GM19351 (cell line): ENCODE data around the gene NEU2.
"Not testable (repeated sequence)": the region's sequence is repeated elsewhere in the genome, so short reads cannot be mapped to it uniquely, and the experiment has no call there.

Experiments
- ATAC-seq: cut with Tn5 transposase; IDR thresholded peaks from one replicate; pipeline ENCODE4 v1.9.1; 2021; ENCODE audit warnings: mild to moderate bottlenecking, moderate library complexity; ENCODE audit not compliant: unreplicated experiment

The NEU2 gene

DNA sequence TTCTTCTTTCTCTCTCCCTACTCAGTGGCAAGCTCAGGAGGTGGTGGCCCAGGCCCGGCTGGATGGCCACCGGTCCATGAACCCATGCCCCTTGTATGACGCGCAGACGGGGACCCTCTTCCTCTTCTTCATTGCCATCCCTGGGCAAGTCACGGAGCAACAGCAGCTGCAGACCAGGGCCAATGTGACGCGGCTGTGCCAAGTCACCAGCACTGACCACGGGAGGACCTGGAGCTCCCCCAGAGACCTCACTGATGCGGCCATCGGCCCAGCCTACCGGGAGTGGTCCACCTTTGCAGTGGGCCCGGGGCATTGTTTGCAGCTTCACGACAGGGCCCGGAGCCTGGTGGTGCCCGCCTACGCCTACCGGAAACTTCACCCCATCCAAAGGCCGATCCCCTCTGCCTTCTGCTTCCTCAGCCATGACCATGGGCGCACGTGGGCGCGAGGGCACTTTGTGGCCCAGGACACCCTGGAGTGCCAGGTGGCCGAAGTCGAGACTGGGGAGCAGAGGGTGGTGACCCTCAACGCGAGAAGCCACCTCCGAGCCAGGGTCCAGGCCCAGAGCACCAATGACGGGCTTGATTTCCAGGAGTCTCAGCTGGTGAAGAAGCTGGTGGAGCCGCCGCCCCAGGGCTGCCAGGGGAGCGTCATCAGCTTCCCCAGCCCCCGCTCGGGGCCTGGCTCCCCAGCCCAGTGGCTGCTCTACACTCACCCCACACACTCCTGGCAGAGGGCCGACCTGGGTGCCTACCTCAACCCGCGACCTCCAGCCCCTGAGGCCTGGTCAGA lies 1.8 kb downstream of the NEU2 start:
- ATAC-seq: no peak

DNA sequence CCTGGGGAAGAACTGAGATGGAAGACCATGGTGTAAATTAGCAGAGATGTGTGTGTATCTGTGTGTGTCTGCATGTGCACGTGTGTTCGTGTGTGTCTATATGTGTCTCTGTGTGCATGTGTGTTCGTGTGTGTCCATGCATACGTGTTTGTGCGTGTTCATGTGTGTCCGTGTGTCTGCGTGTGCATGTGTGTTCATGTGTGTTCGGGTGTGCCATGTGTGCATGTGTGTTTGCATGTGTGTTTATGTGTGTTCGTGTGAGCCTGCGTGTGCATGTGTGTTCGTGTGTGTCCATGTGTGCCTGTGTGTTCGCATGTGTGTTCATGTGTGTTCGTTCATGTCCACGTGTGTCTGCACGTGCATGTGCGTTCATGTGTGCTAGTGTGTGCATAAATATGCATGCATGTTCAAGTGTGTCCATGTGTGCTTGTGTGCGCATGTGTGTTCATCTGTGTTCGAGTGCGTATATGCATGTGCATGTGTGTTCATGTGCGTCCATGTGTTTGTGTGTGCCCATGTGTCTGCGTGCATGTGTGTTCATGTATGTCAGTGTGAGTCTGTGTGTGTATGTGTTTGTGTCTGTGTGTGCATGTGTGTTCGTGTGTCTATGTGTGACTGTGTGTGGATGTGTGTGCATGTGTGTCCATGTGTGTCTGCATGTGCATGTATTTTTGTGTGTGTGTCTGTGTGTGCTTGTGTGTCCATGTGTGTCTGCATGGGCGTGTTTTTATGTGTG lies 3.1 kb downstream of the NEU2 start:
- ATAC-seq: no peak

DNA sequence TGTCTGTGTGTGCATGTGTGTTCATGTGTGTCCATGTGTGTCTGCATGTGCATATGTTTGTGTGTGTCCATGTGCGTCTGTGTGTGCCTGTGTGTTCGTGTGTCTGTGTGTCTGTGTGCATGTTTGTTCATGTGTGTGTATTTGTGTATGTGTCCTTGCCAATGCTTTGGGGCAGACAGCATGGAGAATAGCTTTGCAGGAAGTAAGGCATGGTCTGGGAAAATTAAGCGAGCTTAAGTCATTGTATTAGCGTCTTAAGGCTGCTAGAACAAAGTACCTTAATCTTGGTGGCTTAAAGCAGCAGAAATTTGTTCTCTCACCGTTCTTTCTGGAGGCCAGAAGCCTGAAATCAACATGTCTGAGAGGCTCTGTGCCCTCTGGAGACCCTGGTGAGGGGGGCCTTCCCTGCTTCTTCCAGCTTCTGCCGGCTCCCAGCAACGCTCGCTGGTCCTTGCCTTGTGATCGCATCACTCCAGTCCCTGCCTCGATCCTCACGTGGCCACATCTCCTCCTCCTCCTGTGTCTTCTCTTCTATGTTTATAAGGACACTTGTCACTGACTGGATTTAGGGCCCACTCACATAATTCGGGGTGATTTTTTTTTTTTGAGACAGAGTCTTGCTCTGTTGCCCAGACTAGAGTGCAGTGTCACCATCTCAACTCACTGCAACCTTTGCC lies 3.8 kb downstream of the NEU2 start:
- ATAC-seq: no peak

DNA sequence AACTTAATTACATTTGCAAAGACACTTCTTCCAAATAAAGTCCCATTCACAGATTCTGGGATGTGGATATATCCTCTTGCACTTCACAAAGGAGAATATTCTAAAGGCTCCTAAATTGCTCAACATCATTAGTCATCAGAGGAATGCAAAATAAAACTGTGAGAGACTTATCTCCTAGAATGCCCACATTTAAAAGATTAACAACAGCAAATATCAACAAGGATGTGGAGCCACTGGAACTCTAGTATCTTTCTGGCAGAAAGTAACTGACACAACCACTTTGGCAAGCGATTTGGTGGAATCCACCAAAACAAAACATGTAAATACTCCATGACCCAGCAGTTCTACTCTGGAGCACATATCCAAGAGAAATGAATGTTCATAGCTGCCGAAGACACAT lies 4.6 kb downstream of the NEU2 start:
- ATAC-seq: no peak

DNA sequence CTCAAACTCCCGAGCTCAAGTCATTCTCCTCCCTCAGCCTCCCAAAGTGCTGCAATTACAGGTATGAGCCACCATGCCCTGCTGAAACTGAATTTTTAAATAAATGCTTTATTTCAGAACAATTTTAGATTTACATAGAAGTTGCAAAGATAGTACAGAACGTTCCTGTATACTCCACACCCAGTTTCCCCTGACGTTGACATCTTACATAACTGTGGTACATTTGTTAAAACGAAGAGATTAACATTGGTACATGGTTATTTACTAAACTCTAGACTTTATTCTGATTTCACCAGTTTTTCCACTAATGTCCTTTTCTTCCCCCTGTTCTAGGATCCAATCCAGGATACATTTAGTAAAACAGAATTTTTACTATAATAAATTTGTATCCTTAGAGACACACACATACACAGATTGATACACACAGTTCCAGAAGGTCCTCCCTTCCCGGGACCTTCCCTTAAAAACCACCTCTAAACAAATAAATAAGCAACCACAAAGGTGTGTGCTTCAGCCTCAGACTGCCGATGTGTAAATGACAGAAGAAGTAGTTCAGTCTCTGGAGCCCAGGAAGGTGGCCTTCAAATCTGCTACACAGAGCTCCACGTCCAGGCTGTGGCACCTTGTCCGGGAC lies 6.9 kb downstream of the NEU2 start:
- no peak for ATAC-seq

DNA sequence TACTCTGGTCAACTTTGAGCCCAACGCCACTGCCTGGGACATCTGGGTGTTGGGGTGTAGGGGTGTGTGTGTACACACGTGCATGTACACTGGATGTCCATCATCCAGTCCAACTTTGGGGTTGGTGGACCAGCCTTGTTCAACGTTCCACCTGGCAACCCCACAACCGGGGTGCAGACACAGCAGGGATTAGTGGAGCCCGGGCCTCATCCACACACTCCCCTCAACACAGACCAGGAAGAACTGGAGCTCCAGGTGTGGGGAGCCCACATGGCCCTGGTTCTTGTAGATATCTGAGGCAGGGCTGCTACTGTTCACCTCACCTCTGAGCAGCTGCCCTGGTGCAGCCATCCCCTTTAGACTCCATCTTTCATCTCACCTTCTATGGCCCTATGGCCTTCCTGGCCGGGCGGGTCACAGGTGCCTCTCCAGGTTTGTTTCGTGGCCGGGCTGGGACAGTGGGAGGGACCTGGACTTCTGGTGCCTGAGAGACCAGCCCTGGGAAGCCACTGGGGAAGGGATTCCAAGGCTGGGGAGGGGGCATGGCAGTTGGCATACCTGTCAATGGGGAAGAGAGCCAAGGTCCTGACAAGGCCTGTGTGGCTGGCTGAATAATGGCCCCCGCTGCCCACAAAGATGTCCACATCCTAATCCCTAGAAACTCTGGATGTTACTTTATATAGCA lies 7.5 kb downstream of the NEU2 start:
- ATAC-seq: no peak

DNA sequence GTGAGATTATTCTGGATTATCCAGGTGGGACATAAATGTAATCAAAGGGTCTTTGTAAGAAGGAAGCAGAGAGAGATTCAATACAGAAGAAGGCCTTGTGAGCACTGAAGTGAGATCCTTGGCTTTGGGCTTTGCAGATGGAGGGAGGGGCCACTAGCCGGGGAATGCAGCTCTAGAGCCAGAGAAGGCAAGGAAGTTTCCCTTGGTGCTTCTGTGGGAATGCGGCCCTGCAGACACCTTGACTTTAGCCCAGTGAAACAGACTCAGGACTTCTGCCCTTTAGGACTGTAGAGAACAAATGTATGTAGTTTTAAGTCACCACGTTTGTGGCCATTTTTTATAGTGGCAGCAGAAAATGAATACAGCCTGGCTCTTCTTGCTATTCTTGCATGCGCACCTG lies 8.1 kb downstream of the NEU2 start:
- no peak for ATAC-seq

DNA sequence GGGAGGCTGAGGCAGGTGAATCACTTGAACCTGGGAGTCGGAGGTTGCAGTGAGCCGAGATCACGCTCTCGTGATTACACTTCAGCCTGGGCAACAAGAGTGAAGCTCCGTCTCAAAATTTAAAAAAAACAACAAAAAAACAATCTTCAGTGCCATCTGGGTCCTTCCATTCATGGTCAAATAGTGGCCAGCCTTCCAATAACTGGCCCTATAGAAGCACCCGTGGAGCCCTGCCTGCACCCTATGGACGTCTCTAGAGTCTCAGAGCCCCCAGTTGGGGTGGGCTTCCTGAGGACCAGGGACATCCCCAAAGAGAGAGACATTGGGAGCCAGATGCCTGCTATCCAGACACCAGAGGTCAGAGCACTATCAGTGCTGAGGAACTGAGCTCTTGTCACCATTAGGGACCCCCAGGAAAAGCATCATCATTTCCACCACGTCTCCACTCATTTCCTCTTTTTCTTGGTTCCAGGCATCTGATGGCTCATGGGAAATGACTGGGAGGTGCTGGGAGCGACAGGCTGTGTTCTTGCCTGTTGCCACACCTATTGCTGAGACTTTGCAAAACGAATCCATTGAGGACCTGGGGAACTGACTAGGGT lies 9.4 kb downstream of the NEU2 start:
- ATAC-seq: no peak

DNA sequence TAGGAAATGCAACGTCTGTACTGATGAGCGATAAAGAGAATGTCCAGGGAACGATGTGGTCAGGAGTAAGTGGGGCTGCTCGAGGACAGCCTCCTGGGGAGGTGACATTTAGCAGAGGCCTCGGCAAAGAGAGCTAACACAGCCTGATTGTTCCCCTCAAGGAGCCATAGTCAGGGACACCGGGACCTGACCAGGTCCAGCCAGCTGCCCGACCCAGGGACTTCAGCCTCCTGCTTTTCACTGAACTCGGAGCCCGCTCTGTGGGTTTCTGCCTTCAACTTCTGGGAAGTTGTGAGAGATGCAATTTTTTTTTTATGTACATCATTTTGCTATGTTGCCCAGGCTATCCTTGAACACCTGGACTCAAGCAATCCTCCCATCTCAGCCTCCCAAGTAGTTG lies 10.1 kb downstream of the NEU2 start:
- ATAC-seq: no peak

DNA sequence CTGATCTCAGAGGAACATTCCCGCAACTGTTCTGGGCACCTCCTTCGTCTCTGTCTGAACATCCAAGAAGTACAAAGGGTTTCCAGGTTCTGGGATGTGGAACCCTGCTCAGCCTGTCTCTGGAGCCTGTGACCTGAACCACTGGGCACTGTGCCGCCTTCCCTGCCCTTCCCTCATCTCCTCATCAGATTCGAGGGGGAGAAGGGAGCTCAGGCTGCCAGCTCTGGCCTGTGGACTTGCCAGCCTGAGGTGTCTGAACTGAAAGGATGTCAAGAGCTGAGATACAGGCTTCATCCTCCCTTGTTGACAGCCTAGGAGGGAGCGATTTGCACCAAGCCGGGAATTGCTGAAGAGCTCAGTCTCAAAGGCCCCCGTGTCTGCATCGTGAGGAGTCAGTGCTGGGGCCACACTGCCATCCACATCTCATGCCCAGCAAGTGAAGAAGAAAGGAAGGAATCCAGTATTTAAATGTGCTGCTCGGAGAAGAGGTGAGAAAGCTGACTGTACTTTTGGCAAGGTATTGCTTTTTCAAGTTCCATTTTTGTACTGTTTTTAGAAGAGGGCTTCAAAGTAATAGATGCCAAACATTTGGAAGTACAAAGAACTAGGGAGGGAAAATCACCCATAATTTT lies 12.6 kb downstream of the NEU2 start:
- no peak for ATAC-seq

DNA sequence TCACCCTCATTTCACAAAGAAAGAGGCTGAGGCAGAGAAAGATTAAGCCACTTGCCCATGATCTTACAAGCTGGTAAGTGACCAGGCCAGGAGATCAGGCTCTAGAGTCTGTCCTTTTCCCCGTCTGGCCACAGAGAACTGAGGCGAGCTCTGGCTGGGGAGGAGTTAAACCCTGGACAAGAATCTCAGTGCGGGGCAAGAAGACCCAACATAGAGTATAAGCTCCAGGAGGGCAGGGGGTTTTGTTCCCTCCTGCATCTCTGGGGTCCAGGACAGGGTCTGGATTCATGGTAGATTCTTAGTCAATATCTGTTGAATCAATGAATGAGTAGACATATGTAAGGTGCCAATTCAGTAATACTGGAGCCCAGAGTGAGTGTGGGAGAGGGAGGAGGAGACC lies 14.7 kb downstream of the NEU2 start:
- ATAC-seq: no peak

DNA sequence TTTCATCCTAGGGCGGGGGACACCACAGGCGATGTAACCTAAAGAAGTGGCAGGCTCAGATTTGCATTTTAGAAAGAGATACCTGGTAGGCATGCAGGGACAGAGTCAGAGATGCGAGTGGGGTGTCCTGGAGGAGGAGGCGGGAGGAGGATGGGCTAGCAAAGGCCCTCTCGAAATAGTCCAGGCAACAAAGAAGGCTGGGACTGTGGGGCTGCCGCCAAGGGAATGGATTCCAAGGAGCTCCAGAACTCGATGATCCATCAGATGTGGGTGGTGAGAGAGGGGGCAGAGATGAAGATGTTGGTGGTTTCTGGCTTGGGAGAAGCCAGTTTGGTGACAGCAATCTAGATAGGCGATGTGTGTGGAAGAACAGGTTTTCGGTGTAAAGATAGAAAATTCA lies 15.2 kb downstream of the NEU2 start:
- ATAC-seq: no peak

DNA sequence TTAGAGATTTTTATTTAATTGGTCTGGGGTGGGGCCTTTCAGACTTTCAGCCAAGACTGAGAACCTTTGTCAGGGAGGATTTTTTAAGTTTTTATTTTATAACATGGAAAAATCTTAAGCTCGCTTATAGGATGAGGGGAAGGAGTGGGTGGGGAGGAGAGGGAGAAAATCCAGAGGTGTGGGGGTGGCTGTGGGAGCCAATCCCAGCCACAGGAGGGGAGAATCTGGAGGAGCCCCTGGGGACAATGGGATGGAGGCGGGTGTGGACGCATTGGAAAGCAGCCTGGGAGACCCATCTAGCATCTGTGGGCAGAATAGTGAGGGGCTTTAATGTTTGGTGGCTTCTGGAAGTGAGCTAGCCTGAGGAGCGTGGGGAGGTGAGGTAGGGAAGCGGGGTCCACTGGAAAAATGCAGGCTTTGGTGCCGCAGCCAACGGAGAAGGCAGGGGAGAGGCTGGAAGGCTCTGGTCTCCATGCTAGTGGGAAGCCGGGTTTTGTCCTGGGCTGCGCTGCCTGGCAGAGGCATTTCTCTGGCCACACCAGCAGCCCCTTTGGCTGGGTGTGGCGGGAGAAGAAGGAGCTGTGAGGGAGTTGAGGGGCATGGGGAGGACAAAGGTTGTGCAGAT lies 16.2 kb downstream of the NEU2 start:
- ATAC-seq: no peak

DNA sequence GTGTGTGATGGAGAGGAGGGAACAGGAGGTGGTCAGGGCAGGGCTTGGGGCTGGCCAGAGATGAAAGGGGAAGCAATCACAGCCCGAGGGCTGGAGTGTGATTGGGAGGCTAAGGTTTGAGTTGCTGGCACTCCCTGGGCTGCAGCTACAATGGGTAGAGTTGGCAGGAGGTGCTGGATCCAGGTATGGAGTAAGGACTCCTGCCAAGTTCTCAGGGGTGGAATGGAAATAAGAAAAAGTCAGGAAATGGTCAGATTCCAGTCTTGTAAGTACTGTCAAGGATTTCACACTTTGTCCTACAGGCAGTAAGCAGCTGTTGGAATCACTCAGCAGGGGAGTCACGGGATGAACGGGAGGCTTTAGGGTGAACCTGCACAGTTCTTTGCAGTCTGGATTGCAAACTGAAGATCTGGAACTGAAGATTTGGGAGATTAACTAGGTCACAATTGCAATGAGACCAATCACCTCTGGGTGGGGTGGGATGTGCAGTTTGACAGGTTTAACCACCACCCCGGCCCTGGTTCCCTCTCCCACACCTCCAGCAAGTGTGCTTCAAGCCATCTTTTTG lies 16.8 kb downstream of the NEU2 start:
- ATAC-seq: no peak

DNA sequence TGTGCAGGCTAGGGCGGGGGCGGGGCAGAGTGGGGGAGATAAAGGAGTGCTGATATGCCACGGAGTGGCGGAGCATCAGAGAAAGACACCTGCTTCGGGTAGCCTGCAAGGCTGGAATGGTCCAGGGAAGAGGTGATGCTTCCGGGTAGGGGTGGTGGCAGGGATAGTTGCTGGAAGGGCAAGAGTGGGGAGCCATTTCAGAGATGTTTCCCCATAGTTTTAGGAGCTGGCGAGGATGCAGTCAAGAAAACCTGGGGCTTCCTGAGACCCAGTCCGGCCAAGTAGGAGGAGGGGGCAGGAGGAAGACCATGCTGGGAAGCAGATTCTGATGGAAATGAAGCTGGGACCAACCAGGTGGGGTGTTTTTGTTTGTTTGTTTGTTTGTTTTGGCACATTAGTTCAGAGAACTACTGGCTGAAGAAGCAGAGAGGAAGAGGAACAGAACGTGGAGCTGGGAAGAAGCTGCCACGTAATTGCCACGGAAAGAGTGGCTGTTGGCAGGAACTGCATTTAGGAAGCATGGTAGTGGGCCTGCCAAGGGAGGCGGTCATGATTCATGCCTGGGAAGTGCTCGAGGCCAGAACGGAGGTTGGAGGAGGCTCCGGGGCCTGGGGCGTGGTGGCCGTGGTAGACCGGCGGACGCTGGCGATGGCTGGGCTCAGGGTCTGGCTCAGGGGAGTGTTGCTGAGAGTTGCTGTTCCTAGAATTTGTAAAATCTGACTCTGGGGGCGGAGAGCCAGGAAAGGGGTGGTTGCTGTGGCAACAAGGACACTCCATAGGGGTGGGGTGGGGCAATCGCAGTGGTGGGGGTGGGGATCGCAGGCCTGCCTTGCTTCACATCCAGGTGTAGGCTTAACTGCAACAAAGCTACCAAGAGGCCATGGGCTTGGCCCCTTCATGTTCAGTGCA lies 19.0 kb downstream of the NEU2 start:
- no peak for ATAC-seq

DNA sequence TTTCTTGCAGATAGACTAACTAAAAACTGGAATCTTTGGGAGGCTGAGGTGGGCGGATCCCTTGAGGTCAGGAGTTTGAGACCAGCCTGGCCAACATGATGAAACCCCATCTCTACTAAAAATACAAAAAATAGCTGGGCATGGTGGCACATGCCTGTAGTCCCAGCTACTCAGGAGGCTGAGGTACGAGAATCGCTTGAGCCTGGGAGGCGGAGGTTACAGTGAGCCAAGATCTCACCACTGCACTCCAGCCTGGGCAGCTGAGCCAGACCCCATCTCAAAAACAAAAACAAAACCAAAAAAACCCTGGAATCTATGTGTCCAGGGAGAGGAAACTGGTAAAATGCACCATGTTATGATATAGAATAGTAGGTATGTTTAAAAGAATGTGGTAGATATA lies 20.0 kb downstream of the NEU2 start:
- not testable (repeated sequence) for ATAC-seq

DNA sequence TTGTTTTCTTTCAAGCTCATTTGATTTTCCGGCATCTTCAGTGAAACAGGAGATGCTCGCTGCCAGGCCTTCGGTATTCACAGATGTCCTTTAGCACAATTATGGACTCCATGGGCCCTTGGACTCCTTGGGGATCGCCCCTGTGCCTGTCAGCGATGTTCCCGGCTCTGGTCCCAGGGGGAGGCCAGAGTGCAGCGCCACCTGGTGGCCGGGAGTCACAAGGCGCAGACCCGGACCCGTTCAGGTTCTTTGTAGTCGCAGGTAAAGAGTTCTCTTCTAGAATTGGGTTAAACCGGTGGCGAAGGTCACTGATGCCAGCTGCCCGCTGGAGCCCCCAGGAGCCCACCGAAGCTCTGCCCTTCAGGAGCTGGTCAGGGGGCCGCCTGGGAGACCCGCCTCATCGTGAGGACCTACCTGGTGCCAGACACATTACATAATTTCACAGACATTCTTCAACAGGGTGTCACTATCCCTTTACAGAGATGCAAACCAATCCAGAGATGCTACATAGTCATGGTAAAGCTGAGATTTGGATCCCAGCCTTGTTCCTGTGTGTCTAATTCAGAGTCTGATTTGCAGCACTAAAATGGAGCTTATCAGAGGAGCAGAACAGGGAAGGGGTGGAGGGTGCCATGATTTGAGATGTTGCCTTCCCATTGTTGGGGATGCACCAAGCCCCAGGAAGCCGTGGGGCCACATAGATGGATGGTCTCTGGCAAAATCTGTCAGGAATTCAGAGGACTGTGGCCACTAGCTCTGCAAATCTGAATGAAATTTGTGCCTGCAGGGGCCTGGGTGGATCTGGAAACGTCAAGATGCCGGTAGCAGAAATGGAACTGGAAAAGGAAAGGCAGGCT lies 21.7 kb downstream of the NEU2 start:
- peak; percentile 62 for ATAC-seq
